ENCODE data around the gene CIDEB. TPM values are rescaled to one million over a fixed set of nuclear protein-coding genes. Genes with fewer than 3 reads are reported as not detected.
A peak's percentile ranks its signal among the peaks of the same experiment; 100 is the strongest.

CIDEB gene
- total and polyA plus RNA-seq, 2 of the 13 experiments (the other 11 are each of a cell fraction or from before 2014, with no cell fraction given): 35.8 to 110 TPM

- TF ChIP-seq ZNF883 (CRISPR knock-in tag; IDR thresholded peaks at IDR 0.05; ENCODE audit: not compliant biosample characterization) (no peak), ISX (CRISPR knock-in tag; conservative IDR thresholded peaks at IDR 0.05) (0 out of 2 replicates have a peak, but pooled peaks have one; percentile 25), CCAR2 (optimal IDR thresholded peaks at IDR 0.05; ENCODE audit: low read depth, low read length) (no peak), BRF2 (CRISPR knock-in tag; IDR thresholded peaks at IDR 0.05) (no peak), CHD4 (IDR thresholded peaks at IDR 0.05; ENCODE audit: borderline replicate concordance, low read length) (peak; percentile 100), NR2F1 (CRISPR knock-in tag; IDR thresholded peaks at IDR 0.05) (peak in 1 of 2 experiments; percentile 5; a peak in 1 of 4 replicates), ZNF501 (CRISPR knock-in tag; IDR thresholded peaks at IDR 0.05) (no peak), NFE2L1 (CRISPR knock-in tag; IDR thresholded peaks at IDR 0.05; ENCODE audit: borderline replicate concordance) (peak; percentile 87; the same call in 1 of the 2 replicates), ZNF101 (CRISPR knock-in tag; IDR thresholded peaks at IDR 0.05; ENCODE audit: borderline replicate concordance, low read depth) (no peak), SCMH1 (CRISPR knock-in tag; IDR thresholded peaks at IDR 0.05; ENCODE audit: borderline replicate concordance) (no peak), MTA3 (CRISPR knock-in tag; IDR thresholded peaks at IDR 0.05) (no peak), ZNF572 (CRISPR knock-in tag; IDR thresholded peaks at IDR 0.05) (peak; percentile 99), GLI4 (CRISPR knock-in tag; IDR thresholded peaks at IDR 0.05; ENCODE audit: borderline replicate concordance) (peak; percentile 69; the same call in 1 of the 2 replicates), ZNF616 (CRISPR knock-in tag; IDR thresholded peaks at IDR 0.05; ENCODE audit: low read depth) (no peak), ZNF629 (CRISPR knock-in tag; conservative IDR thresholded peaks at IDR 0.05) (peak; percentile 100), SNAPC2 (CRISPR knock-in tag; IDR thresholded peaks at IDR 0.05) (no peak), ZNF124 (CRISPR knock-in tag; IDR thresholded peaks at IDR 0.05) (no peak), ZFY (CRISPR knock-in tag; IDR thresholded peaks at IDR 0.05) (no peak), ZNF597 (CRISPR knock-in tag; IDR thresholded peaks at IDR 0.05) (peak; percentile 34; the same call in 1 of the 2 replicates), ERF (CRISPR knock-in tag; IDR thresholded peaks at IDR 0.05) (no peak), HNF4A (CRISPR knock-in tag; IDR thresholded peaks at IDR 0.05) (no peak), FOXJ3 (CRISPR knock-in tag; IDR thresholded peaks at IDR 0.05; ENCODE audit: borderline replicate concordance) (0 out of 2 replicates have a peak, but pooled peaks have one; percentile 43), TOPORS (CRISPR knock-in tag; IDR thresholded peaks at IDR 0.05) (no peak), RXRA (CRISPR knock-in tag; IDR thresholded peaks at IDR 0.05) (0 out of 2 replicates have a peak, but pooled peaks have one; percentile 51), MXD3 (CRISPR knock-in tag; IDR thresholded peaks at IDR 0.05) (no peak), ZNF17 (CRISPR knock-in tag; IDR thresholded peaks at IDR 0.05) (no peak), NCOR1 (IDR thresholded peaks at IDR 0.05; ENCODE audit: borderline replicate concordance, low read length) (no peak)
Observed at GRCh38 chr14:24270537-24271133, 37.1 kb downstream of the CIDEB start (continued).

Data from HepG2 (cell line).